Nucleus accumbens (tissue), 56 donors: ENCODE results near the gene CLK3.
"Not testable (repeated sequence)": the region's sequence is repeated elsewhere in the genome, so short reads cannot be mapped to it uniquely, and the experiment has no call there.

Source experiments
- DNase-seq, 56 donors: peaks; one replicate each; lab custom pipeline; 2025; lab: John Stamatoyannopoulos, UW

CLK3 gene

DNA sequence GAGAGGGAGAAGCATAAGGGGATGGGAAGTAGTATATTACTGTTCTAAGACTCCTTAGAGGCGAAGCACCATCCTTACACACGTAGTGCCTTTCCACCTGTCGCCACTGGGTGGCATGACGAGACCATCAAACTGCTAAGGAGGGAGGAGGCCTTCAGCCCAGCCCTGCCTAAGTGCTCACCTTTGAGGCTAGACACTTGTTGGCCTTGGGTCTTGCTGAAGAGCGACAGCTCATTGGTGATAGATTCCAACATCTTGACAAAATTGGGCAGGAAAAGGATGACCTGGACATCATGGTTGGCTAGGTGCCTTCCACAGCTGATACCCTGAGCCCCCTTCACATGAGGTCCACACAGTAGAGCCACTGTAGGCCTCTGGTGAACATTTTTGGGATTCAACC is 19.6 kb downstream of the CLK3 start:
- DNase-seq, result peak in 36 of 56 donors; percentile 6 to 74 (median 40)

DNA sequence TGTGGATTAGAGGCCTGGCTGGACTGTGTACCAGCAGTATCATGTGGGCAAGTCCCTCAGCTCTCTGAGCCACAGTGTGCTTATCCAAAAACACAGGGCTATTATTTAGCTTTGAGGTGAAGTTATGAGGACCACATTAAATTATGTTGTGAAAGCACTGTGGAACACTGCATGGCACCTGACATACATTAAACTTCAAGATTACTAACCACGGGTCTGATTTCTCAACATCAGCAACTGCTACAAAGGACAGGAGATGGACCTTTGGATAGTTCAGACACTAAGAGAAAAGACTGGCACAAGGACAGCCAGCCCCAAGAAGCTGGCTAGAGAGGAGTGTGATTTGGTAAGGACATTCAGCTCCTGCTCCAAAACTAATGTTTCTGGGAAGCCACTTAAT is 21.3 kb downstream of the CLK3 start:
- DNase-seq, result no peak

DNA sequence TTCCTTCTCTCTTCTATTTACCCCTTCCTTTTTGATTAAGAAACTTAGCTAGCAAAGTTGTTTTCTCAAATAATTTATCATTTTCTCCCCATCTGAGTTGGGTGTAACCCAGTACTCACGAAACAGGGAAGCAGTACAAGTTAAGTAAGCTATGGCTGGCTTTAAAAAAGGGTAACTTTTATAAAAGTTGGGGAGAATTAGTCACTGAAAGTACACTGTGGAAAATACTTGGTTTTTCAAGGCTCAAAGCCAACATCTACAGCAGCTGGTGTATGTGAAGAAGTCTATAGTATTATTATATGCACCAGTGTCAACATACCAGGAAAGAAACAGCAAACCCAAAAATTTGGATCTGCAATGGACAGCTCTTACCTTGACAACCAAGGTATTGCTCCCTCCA is 25.5 kb downstream of the CLK3 start:
- no peak for DNase-seq

DNA sequence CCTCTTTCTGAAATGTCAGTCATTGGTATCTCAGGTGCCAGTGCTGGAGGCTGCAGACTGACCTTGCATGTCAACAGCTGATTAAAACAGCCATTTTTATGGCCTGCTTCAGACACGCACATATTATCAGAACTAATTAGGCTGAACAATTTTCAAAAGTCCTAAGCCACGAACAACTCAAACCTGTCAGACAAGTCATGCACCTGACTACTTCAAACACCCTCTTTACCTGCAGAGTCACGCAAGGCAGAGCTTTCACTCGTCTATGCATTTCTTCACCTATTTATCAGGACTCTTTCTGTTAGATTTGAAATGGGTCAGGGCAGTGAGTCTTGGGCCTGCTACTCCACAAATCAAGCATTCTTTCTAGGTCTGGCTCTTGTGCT is 26.7 kb downstream of the CLK3 start:
- DNase-seq, result no peak

DNA sequence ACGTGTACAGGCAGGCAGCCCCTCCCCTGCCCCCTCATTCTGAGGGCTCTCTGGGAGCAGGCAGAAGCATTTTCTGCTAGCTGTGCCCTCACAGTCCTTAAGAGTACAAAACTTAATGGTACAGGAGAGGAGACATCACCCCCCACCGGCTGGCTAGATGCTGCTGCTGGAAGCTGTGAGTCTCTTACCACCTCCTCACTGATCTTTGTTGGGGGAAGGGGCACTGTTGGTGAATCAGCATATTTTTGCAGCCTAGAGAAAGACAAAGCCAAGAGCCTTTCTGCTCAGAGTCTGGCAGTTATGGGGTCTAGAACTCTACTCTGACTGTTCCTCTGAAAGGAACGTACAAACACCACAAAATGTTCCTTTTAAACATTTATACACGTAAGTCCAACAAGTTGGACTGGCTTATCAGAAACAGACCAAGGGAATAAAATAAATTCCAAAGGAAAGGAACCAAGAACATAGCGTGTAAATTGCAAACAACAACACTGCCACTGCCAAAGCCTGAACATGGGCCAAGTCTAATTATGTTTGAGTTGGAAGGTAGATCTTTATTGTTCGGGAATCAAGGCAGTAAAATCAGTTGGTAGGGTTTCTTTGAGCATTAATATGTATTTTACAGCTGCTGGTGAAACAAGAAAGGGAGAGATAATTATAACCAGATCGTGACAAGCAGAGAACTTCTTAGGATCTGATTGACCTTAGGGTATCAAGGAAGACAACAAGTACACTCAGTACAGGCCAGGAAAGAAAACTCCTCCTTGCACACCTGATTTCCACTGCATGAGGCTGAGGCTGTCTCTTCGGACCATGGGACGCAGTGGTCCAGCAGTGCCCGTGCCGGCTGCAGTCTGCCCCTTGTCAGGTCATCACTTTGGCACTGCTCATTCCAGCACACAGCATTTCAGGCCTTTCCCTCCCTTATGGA is 27.4 kb downstream of the CLK3 start:
- DNase-seq, result peak in 12 of 56 donors; percentile 13 to 51 (median 33)

DNA sequence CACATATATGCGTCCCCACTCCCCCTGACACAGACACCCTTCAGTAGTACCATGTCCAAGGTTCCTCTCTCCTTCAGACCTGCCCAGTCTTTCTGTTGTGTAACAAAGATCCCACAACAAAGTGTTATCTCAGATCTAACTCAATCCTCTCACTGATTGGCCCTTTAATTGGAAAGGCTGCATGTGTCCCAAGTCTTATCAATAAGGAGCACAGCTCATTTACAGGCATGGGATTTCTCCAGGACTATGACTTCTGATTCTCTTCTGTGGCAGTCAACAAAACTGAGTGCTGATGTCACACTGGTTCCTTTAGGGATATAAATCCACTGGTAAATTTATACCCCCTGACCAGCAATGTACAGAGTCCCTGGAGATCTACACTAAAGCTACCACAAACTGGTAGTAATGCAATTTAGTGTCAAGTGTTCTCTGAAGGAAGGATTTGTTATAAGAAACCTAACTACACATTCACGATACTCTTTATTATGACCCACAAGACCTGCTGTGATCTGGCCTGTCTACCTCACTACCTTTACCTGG is 28.1 kb downstream of the CLK3 start:
- no peak for DNase-seq

DNA sequence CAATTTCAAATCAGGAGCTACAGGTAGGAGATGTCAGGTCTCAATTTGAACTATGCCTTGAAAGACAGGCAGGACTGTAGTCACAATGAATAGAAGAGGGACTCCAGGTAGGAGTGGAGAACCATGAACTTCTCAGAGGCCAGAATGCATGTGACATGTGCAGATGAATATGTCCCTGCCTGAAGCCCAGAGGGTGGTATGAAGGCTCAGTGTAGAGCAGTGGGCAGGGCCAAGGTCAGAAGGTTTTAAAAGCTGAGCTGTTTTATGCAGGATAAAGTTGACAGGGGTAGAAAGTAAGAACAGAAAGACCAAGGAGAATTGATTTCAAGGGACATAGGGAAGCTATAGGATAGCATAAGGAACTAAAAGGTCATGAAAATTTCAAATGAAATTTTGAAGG is 30.8 kb downstream of the CLK3 start:
- no peak for DNase-seq

DNA sequence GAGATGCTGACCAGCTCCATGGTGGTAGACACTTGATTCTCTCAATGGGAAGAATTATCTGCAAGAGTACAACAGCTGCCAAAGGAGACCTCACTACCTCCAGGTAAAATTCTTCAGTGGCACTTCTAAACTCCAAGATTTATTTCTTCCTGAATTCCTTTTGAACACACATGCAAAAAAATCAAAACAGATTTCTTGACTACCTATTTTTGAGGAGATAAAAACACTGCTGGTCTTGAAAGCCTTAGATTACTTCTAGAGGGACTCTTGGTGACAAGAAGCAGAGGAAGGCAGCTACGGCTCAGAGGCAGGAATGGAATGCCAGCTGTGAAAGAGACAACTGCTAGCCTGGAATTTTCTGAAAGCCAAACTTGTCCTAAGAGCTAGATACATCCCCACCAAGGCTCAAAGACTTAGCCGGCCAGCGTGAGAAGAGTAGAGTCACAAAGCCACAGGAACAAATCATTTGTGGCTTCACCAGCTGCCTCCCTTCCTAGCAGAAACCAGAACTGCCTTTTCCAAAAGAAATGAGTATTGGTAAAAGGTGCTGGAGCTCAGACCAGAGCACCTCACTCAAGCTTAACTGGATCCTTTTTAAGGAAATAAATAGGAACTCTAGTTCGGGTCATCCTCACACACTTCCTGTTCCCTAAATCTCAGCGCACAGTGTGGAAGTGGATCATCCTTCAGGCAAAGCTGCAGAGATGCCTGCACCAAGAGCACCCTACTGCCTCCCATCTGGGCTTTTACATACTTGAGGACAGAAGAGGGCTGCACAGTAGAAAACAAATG is 32.6 kb downstream of the CLK3 start:
- DNase-seq, result no peak

DNA sequence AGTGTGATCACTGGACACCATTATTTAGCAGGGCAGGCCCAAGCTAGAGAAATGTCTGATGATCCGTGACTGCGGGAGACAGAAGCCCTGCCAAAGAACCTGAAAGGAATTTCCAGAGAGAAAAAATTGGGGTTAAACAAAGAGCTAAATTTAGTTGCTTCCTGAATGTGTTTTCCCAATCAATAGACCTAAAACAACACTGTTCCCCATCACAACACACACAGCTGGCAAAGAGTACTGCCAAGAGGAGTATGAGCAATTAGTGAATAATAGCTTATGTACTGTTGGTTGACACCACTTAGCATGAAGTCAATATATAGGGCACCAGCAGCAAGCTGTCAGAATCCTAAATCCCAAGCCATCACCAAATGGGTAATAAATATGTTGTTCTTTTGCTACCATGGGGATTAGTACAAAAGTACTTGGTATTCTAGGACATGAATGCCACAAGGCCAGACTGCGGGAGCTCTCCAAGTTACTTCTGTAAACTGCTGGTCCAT is 35.7 kb downstream of the CLK3 start:
- peak in 4 of 56 donors; percentile 7 to 35 (median 27) for DNase-seq

DNA sequence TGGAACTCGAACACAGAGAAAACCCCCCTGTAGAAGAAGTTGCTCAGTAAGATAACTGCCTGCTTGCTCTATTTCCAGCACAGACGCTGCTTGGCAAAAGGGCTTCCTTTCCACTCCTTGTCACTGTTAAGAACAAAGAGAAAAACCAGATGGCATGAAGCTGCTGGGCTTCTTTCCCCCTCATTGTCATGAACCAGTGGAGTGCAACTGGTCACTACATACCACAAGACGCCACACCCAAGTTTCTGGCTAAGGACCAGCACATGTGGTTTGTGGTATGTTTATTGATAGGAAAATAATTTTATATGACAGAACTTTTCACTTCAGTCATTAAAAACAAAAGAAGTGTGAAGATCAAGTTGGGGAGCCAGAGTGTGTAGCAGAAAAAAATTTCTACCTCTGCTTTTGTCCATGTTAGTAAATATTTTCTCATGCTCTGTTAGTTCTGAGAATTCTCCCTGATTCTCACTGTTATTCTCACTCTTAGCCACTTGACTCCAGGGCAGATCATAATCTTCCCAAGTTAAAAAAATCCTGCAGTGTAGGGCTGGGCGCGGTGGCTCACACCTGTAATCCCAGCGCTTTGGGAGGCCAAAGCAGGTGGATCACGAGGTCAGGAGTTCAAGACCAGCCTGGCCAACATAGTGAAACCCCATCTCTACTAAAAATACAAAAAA is 37.9 kb downstream of the CLK3 start:
- no peak for DNase-seq

DNA sequence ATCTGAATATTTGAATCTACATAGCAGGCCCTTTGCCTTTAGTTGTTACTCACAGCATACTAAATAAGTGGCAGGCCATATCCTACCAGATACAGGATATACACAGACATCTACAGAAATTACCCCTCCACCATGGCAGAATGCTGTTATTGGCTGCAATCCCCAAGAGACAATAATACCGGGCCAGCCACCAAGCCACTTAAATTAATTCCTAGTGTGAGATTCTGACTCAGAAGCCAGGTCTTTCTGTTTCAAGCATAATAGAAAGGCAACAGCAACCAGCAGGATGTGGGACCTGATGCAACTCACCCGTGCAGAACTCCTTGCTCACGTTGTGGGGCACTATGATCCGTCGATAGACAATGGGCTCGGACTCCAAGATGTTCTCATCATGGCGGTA is 39.8 kb downstream of the CLK3 start:
- no peak for DNase-seq

DNA sequence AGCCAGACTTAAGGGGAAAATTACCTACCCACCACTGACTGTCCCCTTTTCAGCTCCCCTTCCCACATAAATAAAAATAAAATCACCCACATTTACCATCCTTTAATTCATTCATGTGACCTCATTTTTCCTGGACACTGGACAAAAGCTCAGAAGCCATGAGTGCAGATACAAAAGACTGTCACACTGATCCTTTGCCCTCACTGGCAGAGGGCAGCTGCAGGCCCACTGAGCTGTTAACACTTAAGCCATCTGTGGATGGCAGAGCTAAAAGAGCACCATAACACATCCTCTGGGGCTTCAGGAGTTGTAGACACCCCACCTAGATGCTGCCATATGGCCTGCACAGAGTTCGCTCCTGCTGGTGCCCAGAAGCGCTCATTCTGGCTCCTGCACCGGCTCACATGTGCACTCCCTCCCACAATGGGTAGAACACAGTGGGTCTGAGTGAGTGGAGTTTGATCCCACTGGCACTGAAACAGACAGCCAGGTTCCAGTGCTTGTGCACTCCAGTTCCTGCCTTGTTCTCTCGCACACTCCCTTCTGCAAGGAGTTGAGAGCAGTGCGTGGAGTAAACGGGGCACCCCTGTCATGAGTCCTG is 41.4 kb downstream of the CLK3 start:
- DNase-seq, result peak in 8 of 56 donors; percentile 10 to 28 (median 19)

DNA sequence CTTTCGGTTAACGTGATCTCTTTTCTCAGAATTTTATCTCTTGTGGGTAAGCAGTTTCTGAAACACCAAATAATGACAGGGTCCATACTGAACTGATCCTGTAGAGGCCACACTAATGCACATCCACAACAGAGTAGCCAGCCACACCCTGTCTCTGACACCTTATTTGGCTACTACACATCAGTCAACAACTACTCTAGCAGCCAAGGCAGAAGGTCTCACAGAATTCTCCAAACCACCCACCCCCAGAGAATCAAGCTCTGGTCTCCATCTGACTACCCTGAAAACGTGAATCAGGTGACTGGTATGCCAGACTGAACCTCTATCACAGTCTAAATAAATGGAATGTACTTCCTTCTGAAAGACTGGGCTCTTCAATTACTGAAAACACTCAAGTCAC is 42.2 kb downstream of the CLK3 start:
- no peak for DNase-seq

DNA sequence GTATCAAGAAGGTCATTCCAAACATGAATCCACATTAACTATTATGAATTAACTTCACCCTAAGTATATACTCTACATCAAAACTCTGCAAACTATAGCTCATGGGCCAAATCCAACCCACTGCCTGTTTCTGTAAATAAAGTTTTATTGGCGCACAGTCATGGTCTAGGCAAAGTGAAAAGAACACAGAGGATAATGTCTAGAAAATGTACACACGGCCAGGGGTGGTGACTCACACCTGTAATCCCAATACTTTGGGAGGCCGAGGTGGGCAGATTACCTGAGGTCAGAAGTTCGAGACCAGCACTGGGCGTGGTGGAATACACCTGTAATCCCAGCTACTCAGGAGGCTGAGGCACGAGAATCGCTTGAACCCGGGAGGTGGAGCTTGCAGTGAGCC is 45.6 kb downstream of the CLK3 start:
- not testable (repeated sequence) for DNase-seq

DNA sequence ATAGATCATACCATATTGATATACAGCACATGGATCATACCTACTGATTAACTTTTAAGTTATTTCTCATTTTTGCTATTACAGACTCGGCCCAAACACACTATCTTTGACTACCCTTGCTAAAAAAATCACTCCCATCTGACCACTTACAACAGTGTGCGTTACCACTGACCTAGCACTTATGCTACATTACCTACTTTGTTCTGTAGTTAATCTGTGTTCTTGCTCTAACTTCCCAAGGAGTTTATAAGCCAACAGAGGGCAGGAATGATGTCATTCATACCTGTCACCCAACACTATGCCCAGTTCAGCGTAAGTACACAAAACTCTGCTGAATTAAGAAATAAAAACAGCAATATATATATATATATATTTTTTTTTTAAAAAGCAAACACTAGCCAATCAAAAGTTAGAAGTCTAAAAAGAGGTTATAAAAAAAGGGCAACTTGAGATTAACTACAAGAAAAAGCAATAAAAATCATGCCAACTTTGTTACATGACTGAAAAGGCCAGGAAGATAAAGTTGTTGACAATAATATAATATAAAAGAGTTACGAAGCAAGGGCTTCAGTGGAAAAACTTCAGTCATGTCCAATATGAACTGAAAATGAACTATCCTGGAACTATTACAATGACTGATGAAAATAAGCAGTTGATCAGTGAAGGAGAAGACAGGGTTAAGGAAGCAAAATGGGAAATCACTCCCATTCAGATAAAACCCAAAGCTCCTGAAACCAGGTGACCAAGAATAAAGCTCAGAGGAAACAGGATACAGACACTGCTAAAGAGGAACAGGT is 46.6 kb downstream of the CLK3 start:
- DNase-seq, result no peak

DNA sequence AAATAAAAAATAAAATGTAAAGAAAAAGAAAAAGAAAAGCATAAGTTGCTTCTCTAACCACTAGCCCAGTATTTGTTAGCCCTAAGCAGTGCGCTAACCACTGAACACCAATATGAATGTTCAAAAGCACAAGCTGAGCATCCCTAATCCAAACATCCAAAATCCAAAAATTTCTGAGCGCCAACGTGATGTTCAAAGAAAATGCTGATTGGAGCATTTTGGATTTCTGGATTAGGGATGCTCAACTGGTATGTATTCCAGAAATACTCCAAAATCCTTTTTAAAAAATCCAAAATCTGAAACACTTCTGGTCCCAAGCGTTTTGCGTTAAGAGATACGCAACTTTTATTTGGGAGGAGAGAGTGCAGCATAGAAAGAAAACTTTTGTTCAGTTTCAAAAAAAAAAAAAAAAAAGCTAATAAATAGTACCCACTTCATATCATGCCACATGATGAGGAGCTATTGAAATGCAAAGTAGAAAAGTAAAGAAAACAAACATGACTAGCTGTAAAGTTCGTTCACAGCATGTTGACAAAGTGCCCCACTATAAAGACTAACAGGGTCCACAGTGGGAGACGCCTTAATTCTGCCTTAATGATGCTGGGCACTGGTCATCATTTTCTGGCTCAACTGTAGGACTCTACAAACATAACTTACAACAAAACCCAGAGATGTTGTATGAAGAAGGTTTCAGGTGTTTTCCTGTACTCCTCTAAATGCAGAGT is 47.8 kb downstream of the CLK3 start:
- no peak for DNase-seq

DNA sequence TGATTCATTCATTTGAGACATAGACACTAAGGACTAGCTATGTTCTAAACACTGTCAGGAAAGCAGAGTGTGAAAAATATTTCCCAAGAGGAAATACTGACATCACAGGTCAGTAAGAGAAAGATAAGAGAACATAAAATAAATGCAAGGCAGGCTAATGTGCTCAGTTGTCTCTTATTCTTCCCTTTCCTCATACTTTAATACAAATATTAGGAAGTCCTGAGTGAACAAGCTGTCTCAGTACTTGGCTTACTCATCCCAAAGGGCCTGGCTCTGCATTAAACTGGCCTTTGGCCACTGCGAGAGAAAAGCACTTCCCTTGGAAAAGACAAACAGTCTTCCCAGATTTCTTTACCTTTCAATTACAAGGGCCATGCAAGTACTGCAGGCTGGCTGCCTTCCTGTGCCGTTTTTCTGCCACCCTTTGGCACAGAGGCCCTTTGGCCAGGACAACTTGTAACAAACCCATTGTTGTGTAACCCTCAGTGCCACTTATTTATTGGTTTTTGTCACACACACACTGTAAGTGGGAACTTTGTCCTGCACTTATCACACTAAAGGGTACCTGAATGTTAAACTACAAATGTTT is 48.5 kb downstream of the CLK3 start:
- DNase-seq, result peak in 22 of 56 donors; percentile 4 to 58 (median 28)

DNA sequence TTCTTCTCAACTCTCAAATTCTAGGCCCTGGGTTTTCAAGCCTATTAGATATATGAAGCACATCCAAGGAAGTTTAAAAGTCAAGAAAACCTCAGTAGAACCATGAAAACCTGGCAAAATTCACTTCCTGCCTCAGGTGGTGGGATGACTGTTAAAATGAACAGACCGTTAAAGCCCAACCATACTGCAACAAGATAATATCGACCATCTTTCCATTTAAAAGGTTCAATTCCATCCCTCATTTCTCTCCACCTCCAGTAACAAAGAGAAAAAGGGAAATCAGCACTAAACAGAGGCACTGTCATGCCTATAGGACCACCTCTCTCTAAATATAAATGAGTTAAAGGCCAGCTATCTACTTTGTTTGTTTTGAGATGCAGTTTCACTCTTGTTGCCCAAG is 49.0 kb downstream of the CLK3 start:
- DNase-seq, result no peak
